Keratinocyte (primary cell): ENCODE measurements around the gene KLHL1. TPM values are rescaled to one million over a fixed set of nuclear protein-coding genes. Genes with fewer than 3 reads are reported as not detected.

Experiments
- DNase-seq: peaks from one replicate; pipeline ENCODE4 v3.0.0-alpha.2; 2011; ENCODE audit warnings: low read depth, missing footprints, low spot score
- FAIRE-seq: peaks from 2 replicates; lab custom pipeline; 2011; peaks lifted over from hg19 to GRCh38; lab: Jason Lieb, UNC
- H2AFZ ChIP-seq: 2 replicates; pipeline ENCODE4 v1.6.0; 2012; ENCODE audit warnings: low read length, control low read depth, inconsistent platforms; ENCODE audit not compliant: control insufficient read depth
- H3K27ac ChIP-seq: 2 replicates; pipeline ENCODE4 v1.5.1; 2011; ENCODE audit warnings: low read length; ENCODE audit not compliant: control insufficient read depth, insufficient read depth
- H3K27me3 ChIP-seq: 3 replicates; pipeline ENCODE4 v1.6.0; 2011; ENCODE audit warnings: low read length; ENCODE audit not compliant: control insufficient read depth, insufficient read depth; ENCODE audit errors: extremely low read depth
- H3K36me3 ChIP-seq, 2 experiments: 2 replicates in 1 of 2; 3 replicates in 1 of 2; pipeline ENCODE4 v1.5.1; 2011; ENCODE audit warnings: low read length in 2 of 2, mild to moderate bottlenecking in 1 of 2; ENCODE audit not compliant: control insufficient read depth in 2 of 2, insufficient read depth in 2 of 2; ENCODE audit errors: extremely low read depth in 1 of 2
- H3K4me1 ChIP-seq: 3 replicates; pipeline ENCODE4 v1.5.1; 2011; ENCODE audit warnings: low read length; ENCODE audit not compliant: control insufficient read depth, insufficient read depth; ENCODE audit errors: extremely low read depth
- H3K4me2 ChIP-seq: 3 replicates; pipeline ENCODE4 v1.6.0; 2011; ENCODE audit warnings: low read depth, low read length; ENCODE audit not compliant: control insufficient read depth, insufficient read depth; ENCODE audit errors: extremely low read depth
- H3K4me3 ChIP-seq, 3 experiments: fragments of 200-600 bp in 1 of 3; sonication (generic) in 1 of 3; 2 replicates in 2 of 3; 3 replicates in 1 of 3; pipeline ENCODE4 v1.5.1; 2011 to 2016; ENCODE audit warnings: low read length in 3 of 3, mild to moderate bottlenecking in 3 of 3, control low read depth in 2 of 3, inconsistent platforms in 1 of 3, low read depth in 1 of 3, mixed read lengths in 1 of 3, mixed run types in 1 of 3, moderate library complexity in 1 of 3; ENCODE audit not compliant: control insufficient read depth in 2 of 3, insufficient read depth in 2 of 3; ENCODE audit errors: extremely low read depth in 1 of 3
- H3K79me2 ChIP-seq: 2 replicates; pipeline ENCODE4 v1.6.0; 2012; ENCODE audit warnings: low read length; ENCODE audit not compliant: control insufficient read depth, insufficient read depth
- H3K9ac ChIP-seq: 3 replicates; pipeline ENCODE4 v1.6.0; 2011; ENCODE audit warnings: low read length; ENCODE audit not compliant: control insufficient read depth, insufficient read depth; ENCODE audit errors: extremely low read depth
- H3K9me1 ChIP-seq: 3 replicates; pipeline ENCODE4 v1.6.0; 2011; ENCODE audit warnings: low read length; ENCODE audit not compliant: control insufficient read depth, insufficient read depth; ENCODE audit errors: extremely low read depth
- H3K9me3 ChIP-seq: 2 replicates; pipeline ENCODE4 v1.5.1; 2012; ENCODE audit warnings: low read depth, low read length; ENCODE audit not compliant: control insufficient read depth
- H4K20me1 ChIP-seq: 3 replicates; pipeline ENCODE4 v1.6.0; 2011; ENCODE audit warnings: low read length; ENCODE audit not compliant: control insufficient read depth, insufficient read depth; ENCODE audit errors: extremely low read depth
- CTCF ChIP-seq, 3 experiments: IDR thresholded peaks in 1 of 3; conservative IDR thresholded peaks in 1 of 3; optimal IDR thresholded peaks in 1 of 3; 2 replicates in 2 of 3; 3 replicates in 1 of 3; pipeline versions ENCODE3 to v1.5.1; 2011; ENCODE audit warnings: low read length in 3 of 3, mild to moderate bottlenecking in 3 of 3, moderate library complexity in 2 of 3, control low read depth in 1 of 3, inconsistent platforms in 1 of 3; ENCODE audit not compliant: insufficient read depth in 2 of 3; ENCODE audit errors: extremely low read depth in 1 of 3
- EZH2 ChIP-seq: IDR thresholded peaks from one replicate; pipeline ENCODE4 v1.6.1; 2012; ENCODE audit warnings: inconsistent platforms, mild to moderate bottlenecking, low read length, moderate library complexity
- dilution Hi-C: fragments of 300-500 bp; cut with MboI; formaldehyde crosslinking; loops from one replicate; pipeline ENCODE4 v1.7.0; 2020; ENCODE audit warnings: low sequenced_read_pairs; ENCODE audit not compliant: extremely low pct_ligation_motif_present
- polyA plus RNA-seq, 5 experiments: library from polyadenylated mRNA; depleted of rRNA in 3 of 5; stranded (reverse) in 3 of 5; stranded (forward) in 1 of 5; unstranded in 1 of 5; fragments of >200 nt; gene quantifications; 1 replicate in 1 of 5; 2 replicates in 3 of 5; 3 replicates in 1 of 5; pipeline versions ENCODE4 v1.2.1 to v1.2.3, GENCODE V29; 2011 to 2012; ENCODE audit warnings: missing spikeins in 2 of 5, low read depth in 1 of 5, low replicate concordance in 1 of 5

Gene KLHL1
- polyA plus RNA-seq, 1 donor (not counting 4 experiments of a cell fraction or from before 2014, with no cell fraction given): not detected

DNA sequence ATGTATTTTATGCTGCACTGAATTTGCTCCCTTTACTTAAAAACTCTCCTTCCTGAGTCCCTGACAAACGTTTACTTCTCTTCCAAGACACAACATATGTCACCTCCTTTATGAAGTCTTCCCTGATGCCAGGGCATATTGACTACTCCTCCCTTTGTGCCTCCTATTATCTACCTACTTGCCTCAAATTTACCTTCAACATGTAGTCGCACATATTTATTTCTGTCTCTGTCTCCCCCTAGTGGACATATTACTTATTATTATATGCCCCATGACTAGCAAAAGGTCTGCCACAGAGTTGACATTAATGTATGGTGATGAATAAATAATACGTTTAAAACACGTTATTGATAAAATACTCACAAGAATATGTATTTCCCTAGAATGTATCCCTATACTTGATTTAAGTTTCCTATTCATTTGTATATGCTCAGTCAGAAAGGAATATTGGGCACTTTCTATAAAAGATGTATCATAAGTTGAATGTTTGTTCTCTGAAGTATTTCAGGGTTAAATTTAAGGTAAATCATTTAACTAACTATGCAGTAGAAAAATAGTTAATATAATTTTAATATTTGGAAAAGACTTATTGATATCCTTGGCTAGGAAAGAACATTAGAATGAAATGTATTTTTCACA, 250.9 kb downstream of the KLHL1 start:
- no peak for DNase-seq
- H3K9ac ChIP-seq: no peak overlapping the region
- TF ChIP-seq EZH2: no peak
- peak in 2 of 3 experiments; percentile 36 to 44 for TF ChIP-seq CTCF (optimal IDR thresholded peaks at IDR 0.05 in 1 of 3, IDR thresholded peaks at IDR 0.05 in 1 of 3, conservative IDR thresholded peaks at IDR 0.05 in 1 of 3; ENCODE audit: extremely low read depth in 1 of 3, insufficient read depth in 2 of 3, low read length in 3 of 3)

GRCh38 chr13:69856331-69856730, 251.9 kb downstream of the KLHL1 start:
- no peak overlapping the region for H3K27ac ChIP-seq
- no peak overlapping the region for H2AFZ ChIP-seq
- H3K36me3 ChIP-seq: no peaks in the 10 kb centered on the region
- no peak overlapping the region for H3K4me2 ChIP-seq
- DNase-seq (no peak), FAIRE-seq (no peak)
- dilution Hi-C loops: no loop called here
- H3K9ac ChIP-seq: no peak overlapping the region
- no peaks in the 10 kb centered on the region for H3K4me1 ChIP-seq
- no peaks in the 10 kb centered on the region for H3K9me1 ChIP-seq
- no peaks in the 10 kb centered on the region for H4K20me1 ChIP-seq
- no peak overlapping the region for H3K4me3 ChIP-seq
- H3K79me2 ChIP-seq: no peaks in the 10 kb centered on the region
- H3K9me3 ChIP-seq: no peaks in the 10 kb centered on the region
- no peaks in the 10 kb centered on the region for H3K27me3 ChIP-seq
- no peak for TF ChIP-seq CTCF (optimal IDR thresholded peaks at IDR 0.05 in 1 of 3, IDR thresholded peaks at IDR 0.05 in 1 of 3, conservative IDR thresholded peaks at IDR 0.05 in 1 of 3; ENCODE audit: extremely low read depth in 1 of 3, insufficient read depth in 2 of 3, low read length in 3 of 3)
- no peak for TF ChIP-seq EZH2

More for the DNA sequence above, 250.9 kb downstream of the KLHL1 start:
- H3K9me3 ChIP-seq: no peaks in the 10 kb centered on the region
- H3K27ac ChIP-seq: no peak overlapping the region
- H3K4me3 ChIP-seq: no peak overlapping the region
- FAIRE-seq: no peak
- no peaks in the 10 kb centered on the region for H4K20me1 ChIP-seq
- no peaks in the 10 kb centered on the region for H3K36me3 ChIP-seq
- no peaks in the 10 kb centered on the region for H3K9me1 ChIP-seq
- dilution Hi-C loops: no loop called here
- no peak overlapping the region for H2AFZ ChIP-seq
- no peaks in the 10 kb centered on the region for H3K4me1 ChIP-seq
- H3K79me2 ChIP-seq: no peaks in the 10 kb centered on the region
- no peak overlapping the region for H3K4me2 ChIP-seq
- H3K27me3 ChIP-seq: no peaks in the 10 kb centered on the region
